SK-N-MC (cell line): ENCODE data around the gene GDA.

Experiments used
- EZH2 ChIP-seq: fragments of 200-600 bp; sonication (generic); IDR thresholded peaks from one replicate; pipeline ENCODE4 v1.6.1; 2017; ENCODE audit warnings: antibody characterized with exemption
- FOXP2 ChIP-seq: optimal IDR thresholded peaks from 2 replicates; pipeline ENCODE3; 2011; ENCODE audit warnings: mild to moderate bottlenecking, moderate library complexity; ENCODE audit not compliant: insufficient read depth; ENCODE audit errors: extremely low read length, control extremely low read depth
- POLR2AphosphoS5 ChIP-seq: IDR thresholded peaks from 2 replicates; pipeline ENCODE4 v1.6.1; 2012; ENCODE audit warnings: mild to moderate bottlenecking, low read depth, low read length, borderline replicate concordance

- TF ChIP-seq POLR2AphosphoS5, result no peak
- no peak for TF ChIP-seq EZH2
- no peak for TF ChIP-seq FOXP2
These were observed 127.2 kb downstream of the GDA start for GRCh38 chr9:72276429-72276828.
